ENCODE results near the gene YKT6.

Gene YKT6

GRCh38 chr7:44220358-44221112 is 19.8 kb downstream of the YKT6 start:
- no peak for DNase-seq

GRCh38 chr7:44221231-44221791 is 20.5 kb downstream of the YKT6 start:
- DNase-seq = no peak

- no peak for DNase-seq
Observed at GRCh38 chr7:44222074-44222473, 21.3 kb downstream of the YKT6 start.

- no peak for DNase-seq
Observed at GRCh38 chr7:44222776-44223261, 22.0 kb downstream of the YKT6 start.

- DNase-seq = no peak
Observed at GRCh38 chr7:44223362-44224079, 22.7 kb downstream of the YKT6 start.

- DNase-seq = no peak
Observed at GRCh38 chr7:44224080-44224973, 23.5 kb downstream of the YKT6 start.

GRCh38 chr7:44224974-44225565 is 24.3 kb downstream of the YKT6 start:
- DNase-seq = no peak

- DNase-seq = no peak
Observed at GRCh38 chr7:44225566-44226395, 25.0 kb downstream of the YKT6 start.

GRCh38 chr7:44226396-44226753 is 25.6 kb downstream of the YKT6 start:
- DNase-seq = no peak

- DNase-seq = no peak
Observed at GRCh38 chr7:44227911-44228310, 27.1 kb downstream of the YKT6 start.

- no peak for DNase-seq
Observed at GRCh38 chr7:44228571-44229350, 28.0 kb downstream of the YKT6 start.

GRCh38 chr7:44229546-44230105 is 28.8 kb downstream of the YKT6 start:
- no peak for DNase-seq

GRCh38 chr7:44230286-44230685 is 29.5 kb downstream of the YKT6 start:
- no peak for DNase-seq

- DNase-seq = no peak
Observed at GRCh38 chr7:44231088-44231487, 30.3 kb downstream of the YKT6 start.

- no peak for DNase-seq
Observed at GRCh38 chr7:44232396-44232795, 31.6 kb downstream of the YKT6 start.

GRCh38 chr7:44232901-44233715 is 32.3 kb downstream of the YKT6 start:
- no peak for DNase-seq

- no peak for DNase-seq
Observed at GRCh38 chr7:44235066-44235465, 34.3 kb downstream of the YKT6 start.

- no peak for DNase-seq
Observed at GRCh38 chr7:44235582-44236332, 35.0 kb downstream of the YKT6 start.

GRCh38 chr7:44236333-44236728 is 35.6 kb downstream of the YKT6 start:
- peak; percentile 41 to 44 for DNase-seq

Data from inflammatory macrophage treated with lipopolysaccharide for 1 hour (primary cell).